ENCODE data around the gene C9orf152.

GRCh38 chr9:110157823-110158664, 49.9 kb downstream of the C9orf152 start:
- TF ChIP-seq, protein P1, sequence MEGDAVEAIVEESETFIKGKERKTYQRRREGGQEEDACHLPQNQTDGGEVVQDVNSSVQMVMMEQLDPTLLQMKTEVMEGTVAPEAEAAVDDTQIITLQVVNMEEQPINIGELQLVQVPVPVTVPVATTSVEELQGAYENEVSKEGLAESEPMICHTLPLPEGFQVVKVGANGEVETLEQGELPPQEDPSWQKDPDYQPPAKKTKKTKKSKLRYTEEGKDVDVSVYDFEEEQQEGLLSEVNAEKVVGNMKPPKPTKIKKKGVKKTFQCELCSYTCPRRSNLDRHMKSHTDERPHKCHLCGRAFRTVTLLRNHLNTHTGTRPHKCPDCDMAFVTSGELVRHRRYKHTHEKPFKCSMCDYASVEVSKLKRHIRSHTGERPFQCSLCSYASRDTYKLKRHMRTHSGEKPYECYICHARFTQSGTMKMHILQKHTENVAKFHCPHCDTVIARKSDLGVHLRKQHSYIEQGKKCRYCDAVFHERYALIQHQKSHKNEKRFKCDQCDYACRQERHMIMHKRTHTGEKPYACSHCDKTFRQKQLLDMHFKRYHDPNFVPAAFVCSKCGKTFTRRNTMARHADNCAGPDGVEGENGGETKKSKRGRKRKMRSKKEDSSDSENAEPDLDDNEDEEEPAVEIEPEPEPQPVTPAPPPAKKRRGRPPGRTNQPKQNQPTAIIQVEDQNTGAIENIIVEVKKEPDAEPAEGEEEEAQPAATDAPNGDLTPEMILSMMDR (IDR thresholded peaks at IDR 0.05; ENCODE audit: low read depth, low read length), result no peak
- no peak for TF ChIP-seq EZH2phosphoT487 (IDR thresholded peaks at IDR 0.05; ENCODE audit: low read depth)

Data from OCI-LY3 (cell line).